A549 (cell line): ENCODE data around the gene SLC19A1. TPM values are rescaled to one million over a fixed set of nuclear protein-coding genes. Genes with fewer than 3 reads are reported as not detected.

Experiments used
- ATAC-seq, 2 experiments: fragments of 200-7000 bp in 1 of 2; fragments of >200 bp in 1 of 2; cut with Nextera tagmentation in 1 of 2; cut with Tn5 transposase in 1 of 2; 3 replicates each; pipeline versions ENCODE4 v1.8.0 to v1.9.1; 2018 to 2020; ENCODE audit warnings: mild to moderate bottlenecking in 1 of 2, moderate library complexity in 1 of 2
- CTCF ChIA-PET: fragments of 300-600 bp; sonication (Branson Sonifier 250); formaldehyde crosslinking; extraction: SDS; loops from one replicate; lab custom pipeline; 2021; ENCODE audit warnings: antibody characterized with exemption, inconsistent platforms; lab: Yijun Ruan, JAX
- POLR2A ChIA-PET: fragments of 350-600 bp; formaldehyde crosslinking; extraction: SDS; loops from one replicate; lab custom pipeline; 2021; ENCODE audit warnings: antibody characterized with exemption, inconsistent platforms; lab: Yijun Ruan, JAX
- DNase-seq, 2 experiments: peaks; one replicate each; pipeline versions ENCODE4 v3.0.0 to v3.0.0-alpha.2; 2011 to 2016; ENCODE audit warnings: low read depth in 1 of 2, low spot score in 1 of 2
- FAIRE-seq: peaks from 2 replicates; lab custom pipeline; 2011; peaks lifted over from hg19 to GRCh38; lab: Jason Lieb, UNC
- H3K27ac ChIP-seq, 2 experiments: fragments of >200 bp; sonication (Bioruptor Twin); formaldehyde crosslinking; 3 replicates each; pipeline ENCODE4 v1.5.1; 2016 to 2017
- H3K4me1 ChIP-seq: fragments of >200 bp; sonication (Bioruptor Twin); formaldehyde crosslinking; 3 replicates; pipeline ENCODE4 v1.6.1; 2016
- H3K4me2 ChIP-seq: fragments of >200 bp; sonication (Bioruptor Twin); formaldehyde crosslinking; 3 replicates; pipeline ENCODE4 v1.6.1; 2016
- H3K4me3 ChIP-seq: fragments of >200 bp; sonication (Bioruptor Twin); formaldehyde crosslinking; 3 replicates; pipeline ENCODE4 v1.5.1; 2016
- H3K9me3 ChIP-seq: fragments of >200 bp; sonication (Bioruptor Twin); formaldehyde crosslinking; 3 replicates; pipeline ENCODE4 v1.6.1; 2016
- BHLHE40 ChIP-seq: IDR thresholded peaks from 2 replicates; pipeline ENCODE4 v1.6.1; 2012; ENCODE audit warnings: low read depth, low read length, inconsistent platforms
- CEBPB ChIP-seq, 2 experiments: fragments of >200 bp in 1 of 2; sonication (Bioruptor Twin) in 1 of 2; formaldehyde crosslinking in 1 of 2; IDR thresholded peaks; 2 replicates each; pipeline ENCODE4 v1.6.1; 2012 to 2016
- EHF ChIP-seq: fragments of 250-450 bp; sonication (Bioruptor Pico); IDR thresholded peaks from 2 replicates; pipeline ENCODE4 v1.5.0; 2020; ENCODE audit warnings: mild to moderate bottlenecking
- ESRRA ChIP-seq: fragments of 150-350 bp; IDR thresholded peaks from 2 replicates; pipeline ENCODE4 v1.6.1; 2014; ENCODE audit warnings: mild to moderate bottlenecking, low read length, borderline replicate concordance
- HDAC2 ChIP-seq: fragments of 200-600 bp; sonication (generic); IDR thresholded peaks from 2 replicates; pipeline ENCODE4 v1.6.1; 2016
- JUNB ChIP-seq: fragments of >200 bp; sonication (Bioruptor Twin); formaldehyde crosslinking; IDR thresholded peaks from 2 replicates; pipeline ENCODE4 v1.6.1; 2016
- MAZ ChIP-seq: fragments of 150-350 bp; IDR thresholded peaks from 2 replicates; pipeline ENCODE4 v1.6.1; 2014; ENCODE audit warnings: antibody characterized with exemption, low read depth, low read length, borderline replicate concordance
- NFE2L2 ChIP-seq: fragments of 150-350 bp; conservative IDR thresholded peaks from 2 replicates; pipeline ENCODE4 v1.6.1; 2014; ENCODE audit warnings: low read length
- NPAS2 ChIP-seq: fragments of 250-450 bp; sonication (Bioruptor Pico); IDR thresholded peaks from 2 replicates; pipeline ENCODE4 v1.8.0; 2022; ENCODE audit warnings: mild to moderate bottlenecking, moderate library complexity, borderline replicate concordance
- RAD21 ChIP-seq, 2 experiments: fragments of >200 bp in 1 of 2; sonication (Bioruptor Twin) in 1 of 2; formaldehyde crosslinking in 1 of 2; IDR thresholded peaks in 1 of 2; conservative IDR thresholded peaks in 1 of 2; 2 replicates in 1 of 2; 3 replicates in 1 of 2; pipeline ENCODE4 v1.6.1; 2012 to 2018; ENCODE audit warnings: inconsistent platforms in 1 of 2
- RCOR1 ChIP-seq: fragments of 150-350 bp; IDR thresholded peaks from 2 replicates; pipeline ENCODE4 v1.6.1; 2014; ENCODE audit warnings: antibody characterized with exemption, low read length, low read depth
- SREBF2 ChIP-seq: fragments of 450-650 bp; IDR thresholded peaks from 2 replicates; pipeline ENCODE4 v1.6.1; 2014; ENCODE audit warnings: mild to moderate bottlenecking, moderate library complexity
- WGBS: methylation state at CpG from one replicate; pipeline ENCODE4 v1.1.6; 2017; ENCODE audit errors: missing lambda C conversion rate; 5-methylcytosine and 5-hydroxymethylcytosine counted together
- polyA plus RNA-seq, 4 experiments: library from polyadenylated mRNA; depleted of rRNA in 3 of 4; stranded (reverse); fragments of >200 nt; fragmentation: RNase III in 1 of 4; extraction: RNeasy Plus Mini Kit Qiagen cat#74134 plus additional on column Dnase treatment in 1 of 4; gene quantifications; 2 replicates in 3 of 4; 3 replicates in 1 of 4; pipeline ENCODE4 v1.2.3, GENCODE V29; 2011 to 2017
- TF ChIP-seq, protein P1 (sequence below): IDR thresholded peaks from 2 replicates; pipeline ENCODE4 v1.6.1; 2012
- TF ChIP-seq, protein P2 (sequence below): fragments of 250-450 bp; sonication (Bioruptor Pico); IDR thresholded peaks from 2 replicates; pipeline ENCODE4 v1.5.0; 2020; ENCODE audit warnings: low read depth, mild to moderate bottlenecking, moderate library complexity
- TF ChIP-seq, protein P3 (sequence below): fragments of 150-350 bp; IDR thresholded peaks from 2 replicates; pipeline ENCODE4 v1.6.1; 2014; ENCODE audit warnings: low read depth, mild to moderate bottlenecking, low read length
- TF ChIP-seq, protein P4 (sequence below): IDR thresholded peaks from 2 replicates; pipeline ENCODE4 v1.6.1; 2012
- TF ChIP-seq, protein P5 (sequence below): fragments of >200 bp; sonication (Bioruptor Twin); formaldehyde crosslinking; IDR thresholded peaks from 3 replicates; pipeline ENCODE4 v1.5.1; 2016

Gene SLC19A1
- polyA plus RNA-seq, 2 of the 4 experiments (the other 2 are of a cell fraction): 9.8 to 14.0 TPM

DNA sequence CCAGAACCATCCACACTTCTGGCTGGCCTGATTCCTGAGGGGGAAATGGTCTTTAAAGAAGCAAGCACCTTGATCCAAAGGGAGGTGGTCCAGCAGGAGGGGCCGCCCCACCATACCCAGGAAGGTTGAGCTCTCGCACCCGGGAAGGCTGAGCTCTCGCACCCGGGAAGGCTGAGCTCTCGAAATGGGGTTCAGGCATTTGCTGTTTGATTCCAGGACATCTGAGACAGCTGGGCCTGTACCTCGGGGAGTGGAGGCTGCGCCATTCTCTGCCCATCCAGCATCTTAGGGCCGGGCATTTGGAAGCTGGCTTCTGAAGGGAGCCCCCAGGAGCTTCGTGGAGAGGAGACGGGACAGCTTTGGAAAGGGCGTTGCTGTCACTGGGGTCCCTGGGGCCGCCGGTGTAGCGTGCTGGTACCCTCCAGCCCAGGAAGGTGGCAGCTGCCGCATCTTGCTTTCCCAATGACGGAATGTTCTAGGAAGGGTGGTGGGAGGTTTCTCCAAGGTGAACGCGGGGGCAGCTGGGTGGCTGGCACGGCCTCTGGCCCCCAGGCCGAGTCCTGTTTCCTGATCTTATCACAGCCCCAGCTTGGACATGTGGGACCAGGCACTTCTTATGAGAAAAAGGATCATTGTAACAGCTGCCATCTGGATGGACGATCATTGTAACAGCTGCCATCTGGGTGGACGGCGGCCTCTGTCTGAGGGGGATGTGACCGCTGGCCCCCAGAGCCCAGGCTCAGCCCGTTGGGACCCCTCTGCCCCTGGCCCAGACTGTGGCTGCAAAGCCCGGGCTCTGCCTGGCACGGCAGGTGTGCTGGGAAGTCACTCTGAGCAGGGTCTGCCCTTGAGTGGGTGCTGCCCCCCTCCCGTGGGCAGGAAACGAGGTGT lies 75.7 kb downstream of the SLC19A1 start:
- ChIA-PET CTCF (interaction anchor here (0.5 to 1.7 kb wide), 4 partner anchors 11 to 861 kb away, joined by 3 to 5 read pairs (median 3); no protein-coding TSS in a partner anchor), POLR2A (no interaction called here)
- FAIRE-seq: no peak
- DNase-seq: no peak
- ATAC-seq: no peak
- H3K9me3 ChIP-seq: peaks cover 3% of the 10 kb centered on the region; the same call in 1 of the 3 replicates
- peaks cover 41% of the 10 kb centered on the region for H3K4me1 ChIP-seq
- TF ChIP-seq, protein P1, sequence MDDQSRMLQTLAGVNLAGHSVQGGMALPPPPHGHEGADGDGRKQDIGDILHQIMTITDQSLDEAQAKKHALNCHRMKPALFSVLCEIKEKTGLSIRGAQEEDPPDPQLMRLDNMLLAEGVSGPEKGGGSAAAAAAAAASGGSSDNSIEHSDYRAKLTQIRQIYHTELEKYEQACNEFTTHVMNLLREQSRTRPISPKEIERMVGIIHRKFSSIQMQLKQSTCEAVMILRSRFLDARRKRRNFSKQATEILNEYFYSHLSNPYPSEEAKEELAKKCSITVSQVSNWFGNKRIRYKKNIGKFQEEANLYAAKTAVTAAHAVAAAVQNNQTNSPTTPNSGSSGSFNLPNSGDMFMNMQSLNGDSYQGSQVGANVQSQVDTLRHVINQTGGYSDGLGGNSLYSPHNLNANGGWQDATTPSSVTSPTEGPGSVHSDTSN: no peak
- TF ChIP-seq RAD21 (conservative IDR thresholded peaks at IDR 0.05 in 1 of 2, IDR thresholded peaks at IDR 0.05 in 1 of 2) (no peak), CEBPB (IDR thresholded peaks at IDR 0.05) (no peak), ESRRA (no peak), EHF (no peak), RCOR1 (no peak), NPAS2 (CRISPR knock-in tag) (no peak), SREBF2 (no peak), NFE2L2 (no peak), JUNB (no peak), BHLHE40 (no peak), HDAC2 (no peak)
- TF ChIP-seq, protein P2, sequence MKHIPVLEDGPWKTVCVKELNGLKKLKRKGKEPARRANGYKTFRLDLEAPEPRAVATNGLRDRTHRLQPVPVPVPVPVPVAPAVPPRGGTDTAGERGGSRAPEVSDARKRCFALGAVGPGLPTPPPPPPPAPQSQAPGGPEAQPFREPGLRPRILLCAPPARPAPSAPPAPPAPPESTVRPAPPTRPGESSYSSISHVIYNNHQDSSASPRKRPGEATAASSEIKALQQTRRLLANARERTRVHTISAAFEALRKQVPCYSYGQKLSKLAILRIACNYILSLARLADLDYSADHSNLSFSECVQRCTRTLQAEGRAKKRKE (CRISPR knock-in tag): no peak
- TF ChIP-seq, protein P3, sequence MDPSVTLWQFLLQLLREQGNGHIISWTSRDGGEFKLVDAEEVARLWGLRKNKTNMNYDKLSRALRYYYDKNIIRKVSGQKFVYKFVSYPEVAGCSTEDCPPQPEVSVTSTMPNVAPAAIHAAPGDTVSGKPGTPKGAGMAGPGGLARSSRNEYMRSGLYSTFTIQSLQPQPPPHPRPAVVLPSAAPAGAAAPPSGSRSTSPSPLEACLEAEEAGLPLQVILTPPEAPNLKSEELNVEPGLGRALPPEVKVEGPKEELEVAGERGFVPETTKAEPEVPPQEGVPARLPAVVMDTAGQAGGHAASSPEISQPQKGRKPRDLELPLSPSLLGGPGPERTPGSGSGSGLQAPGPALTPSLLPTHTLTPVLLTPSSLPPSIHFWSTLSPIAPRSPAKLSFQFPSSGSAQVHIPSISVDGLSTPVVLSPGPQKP: no peak
- TF ChIP-seq, protein P4, sequence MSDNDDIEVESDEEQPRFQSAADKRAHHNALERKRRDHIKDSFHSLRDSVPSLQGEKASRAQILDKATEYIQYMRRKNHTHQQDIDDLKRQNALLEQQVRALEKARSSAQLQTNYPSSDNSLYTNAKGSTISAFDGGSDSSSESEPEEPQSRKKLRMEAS: no peak
- TF ChIP-seq, protein P5, sequence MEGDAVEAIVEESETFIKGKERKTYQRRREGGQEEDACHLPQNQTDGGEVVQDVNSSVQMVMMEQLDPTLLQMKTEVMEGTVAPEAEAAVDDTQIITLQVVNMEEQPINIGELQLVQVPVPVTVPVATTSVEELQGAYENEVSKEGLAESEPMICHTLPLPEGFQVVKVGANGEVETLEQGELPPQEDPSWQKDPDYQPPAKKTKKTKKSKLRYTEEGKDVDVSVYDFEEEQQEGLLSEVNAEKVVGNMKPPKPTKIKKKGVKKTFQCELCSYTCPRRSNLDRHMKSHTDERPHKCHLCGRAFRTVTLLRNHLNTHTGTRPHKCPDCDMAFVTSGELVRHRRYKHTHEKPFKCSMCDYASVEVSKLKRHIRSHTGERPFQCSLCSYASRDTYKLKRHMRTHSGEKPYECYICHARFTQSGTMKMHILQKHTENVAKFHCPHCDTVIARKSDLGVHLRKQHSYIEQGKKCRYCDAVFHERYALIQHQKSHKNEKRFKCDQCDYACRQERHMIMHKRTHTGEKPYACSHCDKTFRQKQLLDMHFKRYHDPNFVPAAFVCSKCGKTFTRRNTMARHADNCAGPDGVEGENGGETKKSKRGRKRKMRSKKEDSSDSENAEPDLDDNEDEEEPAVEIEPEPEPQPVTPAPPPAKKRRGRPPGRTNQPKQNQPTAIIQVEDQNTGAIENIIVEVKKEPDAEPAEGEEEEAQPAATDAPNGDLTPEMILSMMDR: no peak
- TF ChIP-seq, all 56 proteins: peak for 0
- H3K4me3 ChIP-seq: no peak overlapping the region
- H3K27ac ChIP-seq: peak overlapping the region in 1 of 2 experiments; percentile 95; a peak in 2 of 6 replicates
- WGBS: 89% methylated on average over 22 of the region's 30 CpGs
- no peak overlapping the region for H3K4me2 ChIP-seq

DNA sequence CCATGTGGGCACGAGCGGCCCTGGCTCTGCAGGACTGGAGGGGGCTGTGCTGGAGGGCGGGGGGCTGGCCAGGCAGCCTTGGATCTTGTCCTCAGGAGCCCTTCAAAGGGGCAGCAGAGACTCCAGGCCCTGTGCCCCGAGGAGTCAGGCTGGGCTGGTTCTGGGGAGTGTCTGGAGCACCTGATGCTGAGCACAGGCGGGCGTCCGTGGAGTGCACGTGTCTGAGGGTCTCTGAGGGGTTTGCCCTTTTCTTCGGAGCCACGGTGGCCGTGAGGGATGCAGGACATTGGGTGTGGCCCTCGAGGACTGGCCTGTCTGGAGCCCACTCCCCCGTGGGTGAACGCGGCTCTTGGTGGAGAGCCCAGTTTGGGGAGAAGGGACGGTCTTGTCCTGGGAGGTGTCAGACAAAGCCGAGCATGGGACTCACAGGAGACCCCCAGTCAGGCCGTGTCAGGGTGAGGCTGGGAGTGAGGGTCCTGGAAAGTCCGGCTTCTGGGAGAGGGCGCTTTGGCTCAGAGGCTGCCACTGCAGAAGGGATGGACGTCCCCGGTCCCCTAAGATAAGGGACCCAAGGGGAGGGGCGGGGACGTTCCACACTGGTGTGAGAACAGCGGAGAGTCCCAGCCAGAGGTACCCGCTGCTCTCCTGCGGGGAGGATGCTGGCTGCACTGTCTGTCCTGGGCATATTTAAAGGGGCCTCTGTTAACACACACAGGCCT lies 76.5 kb downstream of the SLC19A1 start:
- ATAC-seq (no peak), DNase-seq (no peak), FAIRE-seq (no peak)
- CTCF ChIA-PET: interaction anchor here (0.5 to 1.0 kb wide), 2 partner anchors 325 to 861 kb away, joined by 3 read pairs; no protein-coding TSS in a partner anchor
- 91% methylated on average over 10 of the region's 27 CpGs for WGBS
- Histone ChIP-seq H3K9me3 (peaks cover 7% of the 10 kb centered on the region; the same call in 2 of the 3 replicates), H3K4me1 (peaks cover 38% of the 10 kb centered on the region), H3K4me2 (no peak overlapping the region), H3K27ac (no peak overlapping the region), H3K4me3 (no peak overlapping the region)
- POLR2A ChIA-PET: no interaction called here
- no peak for TF ChIP-seq MAZ
- TF ChIP-seq BHLHE40: no peak
